ENCODE results near the gene ZNF575.

Gene ZNF575

GRCh38 chr19:43532962-43533545 lies at the start of gene ZNF575:
ZNF575 (plus strand) TSS chr19:43533188; CDS start chr19:43534423, 1,235 bp downstream.
- no peak for TF ChIP-seq JUND (IDR thresholded peaks at IDR 0.05; ENCODE audit: low read depth)
- DNase-seq (ENCODE audit: low read depth in 1 of 2, low spot score in 1 of 2) = peak; percentile 78 to 90
- in situ Hi-C loops (cut with HindIII; ENCODE audit: low pct_unique_long_range_greater_than_20kb, low sequenced_read_pairs) = no loop called here

GRCh38 chr19:43483281-43483680 lies 49.7 kb upstream of the ZNF575 start:
- TF ChIP-seq JUND (IDR thresholded peaks at IDR 0.05; ENCODE audit: low read depth) = no peak
- DNase-seq (ENCODE audit: low read depth in 1 of 2, low spot score in 1 of 2) = no peak
- in situ Hi-C loops (cut with HindIII; ENCODE audit: low pct_unique_long_range_greater_than_20kb, low sequenced_read_pairs) = no loop called here

- no peak for TF ChIP-seq JUND (IDR thresholded peaks at IDR 0.05; ENCODE audit: low read depth)
- no peak for DNase-seq (ENCODE audit: low read depth in 1 of 2, low spot score in 1 of 2)
- in situ Hi-C loops (cut with HindIII; ENCODE audit: low pct_unique_long_range_greater_than_20kb, low sequenced_read_pairs) = no loop called here
Measured at GRCh38 chr19:43485951-43486350, 47.0 kb upstream of the ZNF575 start.

- TF ChIP-seq JUND (IDR thresholded peaks at IDR 0.05; ENCODE audit: low read depth) = no peak
- DNase-seq (ENCODE audit: low read depth in 1 of 2, low spot score in 1 of 2) = no peak
- in situ Hi-C loops (cut with HindIII; ENCODE audit: low pct_unique_long_range_greater_than_20kb, low sequenced_read_pairs) = no loop called here
Measured at GRCh38 chr19:43486412-43486811, 46.6 kb upstream of the ZNF575 start.

- TF ChIP-seq JUND (IDR thresholded peaks at IDR 0.05; ENCODE audit: low read depth) = no peak
- no peak for DNase-seq (ENCODE audit: low read depth in 1 of 2, low spot score in 1 of 2)
- in situ Hi-C loops (cut with HindIII; ENCODE audit: low pct_unique_long_range_greater_than_20kb, low sequenced_read_pairs) = no loop called here
Measured at GRCh38 chr19:43488179-43488578, 44.8 kb upstream of the ZNF575 start.

GRCh38 chr19:43489310-43489709 lies 43.7 kb upstream of the ZNF575 start:
- no peak for TF ChIP-seq JUND (IDR thresholded peaks at IDR 0.05; ENCODE audit: low read depth)
- DNase-seq (ENCODE audit: low read depth in 1 of 2, low spot score in 1 of 2) = no peak
- in situ Hi-C loops (cut with HindIII; ENCODE audit: low pct_unique_long_range_greater_than_20kb, low sequenced_read_pairs) = no loop called here

GRCh38 chr19:43489979-43490599 lies 42.9 kb upstream of the ZNF575 start:
- DNase-seq (ENCODE audit: low read depth in 1 of 2, low spot score in 1 of 2) = no peak
- no peak for TF ChIP-seq JUND (IDR thresholded peaks at IDR 0.05; ENCODE audit: low read depth)
- in situ Hi-C loops (cut with HindIII; ENCODE audit: low pct_unique_long_range_greater_than_20kb, low sequenced_read_pairs) = no loop called here

GRCh38 chr19:43490759-43491158 lies 42.2 kb upstream of the ZNF575 start:
- in situ Hi-C loops (cut with HindIII; ENCODE audit: low pct_unique_long_range_greater_than_20kb, low sequenced_read_pairs) = no loop called here
- no peak for DNase-seq (ENCODE audit: low read depth in 1 of 2, low spot score in 1 of 2)
- TF ChIP-seq JUND (IDR thresholded peaks at IDR 0.05; ENCODE audit: low read depth) = no peak

GRCh38 chr19:43495082-43495481 lies 37.9 kb upstream of the ZNF575 start:
- DNase-seq (ENCODE audit: low read depth in 1 of 2, low spot score in 1 of 2) = no peak
- in situ Hi-C loops (cut with HindIII; ENCODE audit: low pct_unique_long_range_greater_than_20kb, low sequenced_read_pairs) = no loop called here
- no peak for TF ChIP-seq JUND (IDR thresholded peaks at IDR 0.05; ENCODE audit: low read depth)

GRCh38 chr19:43496960-43497359 lies 36.0 kb upstream of the ZNF575 start:
- in situ Hi-C loops (cut with HindIII; ENCODE audit: low pct_unique_long_range_greater_than_20kb, low sequenced_read_pairs) = no loop called here
- TF ChIP-seq JUND (IDR thresholded peaks at IDR 0.05; ENCODE audit: low read depth) = no peak
- DNase-seq (ENCODE audit: low read depth in 1 of 2, low spot score in 1 of 2) = no peak

GRCh38 chr19:43498233-43498842 lies 34.6 kb upstream of the ZNF575 start:
- DNase-seq (ENCODE audit: low read depth in 1 of 2, low spot score in 1 of 2) = no peak
- no peak for TF ChIP-seq JUND (IDR thresholded peaks at IDR 0.05; ENCODE audit: low read depth)
- in situ Hi-C loops (cut with HindIII; ENCODE audit: low pct_unique_long_range_greater_than_20kb, low sequenced_read_pairs) = no loop called here

GRCh38 chr19:43499042-43499441 lies 33.9 kb upstream of the ZNF575 start:
- TF ChIP-seq JUND (IDR thresholded peaks at IDR 0.05; ENCODE audit: low read depth) = no peak
- no peak for DNase-seq (ENCODE audit: low read depth in 1 of 2, low spot score in 1 of 2)
- in situ Hi-C loops (cut with HindIII; ENCODE audit: low pct_unique_long_range_greater_than_20kb, low sequenced_read_pairs) = no loop called here

GRCh38 chr19:43501661-43502418 lies 31.1 kb upstream of the ZNF575 start:
- TF ChIP-seq JUND (IDR thresholded peaks at IDR 0.05; ENCODE audit: low read depth) = no peak
- in situ Hi-C loops (cut with HindIII; ENCODE audit: low pct_unique_long_range_greater_than_20kb, low sequenced_read_pairs) = no loop called here
- no peak for DNase-seq (ENCODE audit: low read depth in 1 of 2, low spot score in 1 of 2)
